Caco-2 (cell line): ENCODE results near the gene ZNF691. TPM values are rescaled to one million over a fixed set of nuclear protein-coding genes. Genes with fewer than 3 reads are reported as not detected.

Source experiments
- BruUV-seq: library from RNA; stranded (reverse); fragments of 400-500 nt; replicated peaks from 2 replicates; lab custom pipeline; 2021; lab: Mats Ljungman, UMichigan
- CTCF ChIA-PET: fragments of 300-600 bp; sonication (Branson Sonifier 250); formaldehyde crosslinking; loops from one replicate; lab custom pipeline; 2022; ENCODE audit warnings: antibody characterized with exemption; lab: Charles Lee
- POLR2A ChIA-PET: fragments of 300-600 bp; sonication (Branson Sonifier 250); formaldehyde crosslinking; loops from one replicate; lab custom pipeline; 2022; ENCODE audit warnings: antibody characterized with exemption; lab: Charles Lee
- DNase-seq, 2 experiments: peaks; one replicate each; pipeline versions ENCODE4 v3.0.0 to v3.0.0-alpha.2; 2020 to 2022
- H3K27me3 ChIP-seq: replicated peaks from 2 replicates; pipeline ENCODE4 v1.6.0; 2011; ENCODE audit warnings: low read length; ENCODE audit not compliant: control insufficient read depth, insufficient read depth
- H3K36me3 ChIP-seq: 2 replicates; pipeline ENCODE4 v1.5.1; 2011; ENCODE audit warnings: low read length; ENCODE audit not compliant: control insufficient read depth, insufficient read depth
- H3K4me1 ChIP-seq: fragments of 250-450 bp; sonication (Bioruptor Pico); 2 replicates; pipeline ENCODE4 v1.5.1; 2020; ENCODE audit warnings: mild to moderate bottlenecking
- H3K4me3 ChIP-seq: 2 replicates; pipeline ENCODE4 v1.5.1; 2011; ENCODE audit warnings: low read depth, mild to moderate bottlenecking, control low read depth, low read length
- H3K9me3 ChIP-seq: fragments of 250-450 bp; sonication (Bioruptor Pico); 2 replicates; pipeline ENCODE4 v1.5.1; 2020; ENCODE audit warnings: mild to moderate bottlenecking, moderate library complexity
- H3K27ac Mint-ChIP-seq: one replicate; pipeline ENCODE4 v1.8.0; 2022; ENCODE audit warnings: mixed read lengths; ENCODE audit not compliant: unreplicated experiment
- H3K27me3 Mint-ChIP-seq: one replicate; pipeline ENCODE4 v1.8.0; 2022; ENCODE audit warnings: mixed read lengths; ENCODE audit not compliant: insufficient read depth, unreplicated experiment
- H3K36me3 Mint-ChIP-seq: one replicate; pipeline ENCODE4 v1.8.0; 2022; ENCODE audit warnings: mild to moderate bottlenecking, mixed read lengths; ENCODE audit not compliant: insufficient read depth, unreplicated experiment
- H3K4me1 Mint-ChIP-seq: one replicate; pipeline ENCODE4 v1.8.0; 2022; ENCODE audit warnings: low read depth, mixed read lengths; ENCODE audit not compliant: unreplicated experiment
- H3K4me3 Mint-ChIP-seq: one replicate; pipeline ENCODE4 v1.8.0; 2022; ENCODE audit warnings: mild to moderate bottlenecking, moderate library complexity, mixed read lengths; ENCODE audit not compliant: unreplicated experiment
- H3K9me3 Mint-ChIP-seq: one replicate; pipeline ENCODE4 v1.8.0; 2022; ENCODE audit warnings: mixed read lengths; ENCODE audit not compliant: unreplicated experiment
- CTCF ChIP-seq, 2 experiments: fragments of 200-600 bp in 1 of 2; IDR thresholded peaks; 1 replicate in 1 of 2; 2 replicates in 1 of 2; pipeline versions ENCODE4 v1.5.1 to v1.8.0; 2011 to 2022; ENCODE audit warnings: antibody characterized with exemption in 1 of 2, control low read depth in 1 of 2, inconsistent platforms in 1 of 2, low read depth in 1 of 2, low read length in 1 of 2, mild to moderate bottlenecking in 1 of 2, moderate library complexity in 1 of 2; ENCODE audit not compliant: insufficient read depth in 1 of 2, severe bottlenecking in 1 of 2, unreplicated experiment in 1 of 2
- intact Hi-C: fragments of 100-400 bp; cut with micrococcal nuclease; formaldehyde crosslinking; loops from one replicate; pipeline ENCODE4 v1.10.0; 2022; ENCODE audit not compliant: unreplicated experiment
- total RNA-seq: library from RNA; stranded (reverse); gene quantifications from 2 replicates; pipeline ENCODE4 v1.2.3, GENCODE V29; 2022

ZNF691 gene
- total RNA-seq, 1 experiment from 2014 or later: 7.8 TPM

- Histone ChIP-seq H3K4me3 (no peak overlapping the region), H3K4me1 (0 out of 2 replicates have a peak, but pooled peaks cover 3% of the 10 kb centered on the region), H3K9me3 (no peaks in the 10 kb centered on the region), H3K36me3 (no peaks in the 10 kb centered on the region), H3K27me3 (no peaks in the 10 kb centered on the region)
- no peaks in the 10 kb centered on the region for H3K9me3 Mint-ChIP-seq
- no peak overlapping the region for H3K4me3 Mint-ChIP-seq
- intact Hi-C loops: no loop called here
- ChIA-PET CTCF (no interaction called here), POLR2A (no interaction called here)
- no peak overlapping the region for H3K27ac Mint-ChIP-seq
- no peak for TF ChIP-seq CTCF (IDR thresholded peaks at IDR 0.05; ENCODE audit: insufficient read depth in 1 of 2, low read depth in 1 of 2, low read length in 1 of 2, severe bottlenecking in 1 of 2, unreplicated experiment in 1 of 2)
- peaks cover 8% of the 10 kb centered on the region for H3K4me1 Mint-ChIP-seq
- no peaks in the 10 kb centered on the region for H3K36me3 Mint-ChIP-seq
- no TSS peak for BruUV-seq
- DNase-seq: no peak
- no peaks in the 10 kb centered on the region for H3K27me3 Mint-ChIP-seq
Measured at GRCh38 chr1:42824481-42825035, 21.9 kb upstream of the ZNF691 start.

- POLR2A ChIA-PET: no interaction called here
Measured at GRCh38 chr1:42825036-42825851, 21.2 kb upstream of the ZNF691 start.

GRCh38 chr1:42830631-42831030 lies 15.8 kb upstream of the ZNF691 start:
- no peak for DNase-seq
- Mint-ChIP-seq H3K4me3 (no peak overlapping the region), H3K4me1 (no peaks in the 10 kb centered on the region), H3K9me3 (no peaks in the 10 kb centered on the region), H3K27me3 (no peaks in the 10 kb centered on the region), H3K27ac (no peak overlapping the region), H3K36me3 (no peaks in the 10 kb centered on the region)
- no peak overlapping the region for H3K4me3 ChIP-seq
- no peaks in the 10 kb centered on the region for H3K27me3 ChIP-seq
- no peak for TF ChIP-seq CTCF (IDR thresholded peaks at IDR 0.05; ENCODE audit: insufficient read depth in 1 of 2, low read depth in 1 of 2, low read length in 1 of 2, severe bottlenecking in 1 of 2, unreplicated experiment in 1 of 2)
- no peaks in the 10 kb centered on the region for H3K36me3 ChIP-seq
- BruUV-seq: no TSS peak
- intact Hi-C loops: no loop called here
- ChIA-PET POLR2A (no interaction called here), CTCF (interaction anchor here (0.6 kb wide), 1 partner anchor 1104 kb away, joined by 3 read pairs; no protein-coding TSS in a partner anchor)
- H3K9me3 ChIP-seq: no peaks in the 10 kb centered on the region
- H3K4me1 ChIP-seq: no peaks in the 10 kb centered on the region

More at GRCh38 chr1:42825036-42825851, 21.2 kb upstream of the ZNF691 start:
- H3K36me3 Mint-ChIP-seq: no peaks in the 10 kb centered on the region
- no peak overlapping the region for H3K27ac Mint-ChIP-seq
- TF ChIP-seq CTCF (IDR thresholded peaks at IDR 0.05; ENCODE audit: insufficient read depth in 1 of 2, low read depth in 1 of 2, low read length in 1 of 2, severe bottlenecking in 1 of 2, unreplicated experiment in 1 of 2): no peak
- no peaks in the 10 kb centered on the region for H3K27me3 Mint-ChIP-seq
- no peak for DNase-seq
- Histone ChIP-seq H3K9me3 (no peaks in the 10 kb centered on the region), H3K4me1 (0 out of 2 replicates have a peak, but pooled peaks cover 3% of the 10 kb centered on the region), H3K4me3 (no peak overlapping the region), H3K27me3 (no peaks in the 10 kb centered on the region), H3K36me3 (no peaks in the 10 kb centered on the region)
- H3K9me3 Mint-ChIP-seq: no peaks in the 10 kb centered on the region
- intact Hi-C loops: no loop called here
- no peak overlapping the region for H3K4me3 Mint-ChIP-seq
- CTCF ChIA-PET: no interaction called here
- no TSS peak for BruUV-seq
- peaks cover 8% of the 10 kb centered on the region for H3K4me1 Mint-ChIP-seq
